MCF 10A (cell line): Measurements from ENCODE around the gene KCNJ5. TPM values are rescaled to one million over a fixed set of nuclear protein-coding genes. Genes with fewer than 3 reads are reported as not detected.

Experiments used
- BruUV-seq: library from RNA; stranded (reverse); fragments of 400-500 nt; replicated peaks from 2 replicates; lab custom pipeline; 2021; lab: Mats Ljungman, UMichigan
- CTCF ChIA-PET: fragments of 300-600 bp; sonication (Branson Sonifier 250); formaldehyde crosslinking; extraction: SDS; loops from one replicate; lab custom pipeline; 2021; ENCODE audit warnings: antibody characterized with exemption, inconsistent platforms; lab: Yijun Ruan, JAX
- POLR2A ChIA-PET: fragments of 300-600, 350-650 bp; sonication (Branson Sonifier 250); formaldehyde crosslinking; extraction: SDS; loops from one replicate; lab custom pipeline; 2020; ENCODE audit warnings: antibody characterized with exemption, inconsistent platforms; lab: Yijun Ruan, JAX
- DNase-seq: peaks from one replicate; pipeline ENCODE4 v3.0.0-alpha.2; 2018; ENCODE audit not compliant: unreplicated experiment
- H3K27ac Mint-ChIP-seq: one replicate; pipeline ENCODE4 v1.8.0; 2022; ENCODE audit warnings: mild to moderate bottlenecking, low read depth, mixed read lengths; ENCODE audit not compliant: unreplicated experiment
- H3K27me3 Mint-ChIP-seq: one replicate; pipeline ENCODE4 v1.8.0; 2022; ENCODE audit warnings: mixed read lengths; ENCODE audit not compliant: insufficient read depth, unreplicated experiment
- H3K36me3 Mint-ChIP-seq: one replicate; pipeline ENCODE4 v1.8.0; 2022; ENCODE audit warnings: mild to moderate bottlenecking, moderate library complexity, mixed read lengths; ENCODE audit not compliant: insufficient read depth, unreplicated experiment
- H3K4me1 Mint-ChIP-seq: one replicate; pipeline ENCODE4 v1.8.0; 2022; ENCODE audit warnings: mixed read lengths; ENCODE audit not compliant: insufficient read depth, unreplicated experiment
- H3K4me3 Mint-ChIP-seq: one replicate; pipeline ENCODE4 v1.8.0; 2022; ENCODE audit warnings: mild to moderate bottlenecking, moderate library complexity, mixed read lengths; ENCODE audit not compliant: unreplicated experiment
- H3K9me3 Mint-ChIP-seq: one replicate; pipeline ENCODE4 v1.8.0; 2022; ENCODE audit warnings: mixed read lengths; ENCODE audit not compliant: unreplicated experiment
- CTCF ChIP-seq: fragments of 200-600 bp; IDR thresholded peaks from one replicate; pipeline ENCODE4 v1.8.0; 2022; ENCODE audit warnings: antibody characterized with exemption, mild to moderate bottlenecking; ENCODE audit not compliant: unreplicated experiment
- intact Hi-C: fragments of 100-400 bp; cut with micrococcal nuclease; formaldehyde crosslinking; loops from 2 replicates; pipeline ENCODE4 v1.14.1; 2022
- total RNA-seq: library from RNA; stranded (reverse); gene quantifications from 2 replicates; pipeline ENCODE4 v1.2.3, GENCODE V29; 2022

KCNJ5 gene
- total RNA-seq, 1 experiment from 2014 or later: not detected

- Mint-ChIP-seq H3K27me3 (no peaks in the 10 kb centered on the region), H3K36me3 (no peaks in the 10 kb centered on the region), H3K27ac (no peak overlapping the region), H3K4me1 (peaks cover 15% of the 10 kb centered on the region), H3K4me3 (no peak overlapping the region), H3K9me3 (no peaks in the 10 kb centered on the region)
- BruUV-seq: no TSS peak
- POLR2A ChIA-PET: interaction anchor here (0.6 to 1.3 kb wide), 6 partner anchors 14 to 388 kb away, joined by 4 to 9 read pairs (median 4); no protein-coding TSS in a partner anchor
- TF ChIP-seq CTCF: no peak
- intact Hi-C loops: loop anchor here (10.0 kb wide), 2 partner anchors 475 to 865 kb away; no protein-coding TSS in a partner anchor
- no peak for DNase-seq
- CTCF ChIA-PET: interaction anchor here (1.0 to 13.1 kb wide), 5 partner anchors 10 to 61 kb away, joined by 3 to 598 read pairs (median 5); partner anchors contain the start of gene TP53AIP1
These were observed 1.4 kb upstream of the KCNJ5 start for GRCh38 chr11:128889657-128890213.

GRCh38 chr11:128890216-128890542 lies 977 bp upstream of the KCNJ5 start:
- ChIA-PET CTCF (interaction anchor here (0.6 to 13.1 kb wide), 5 partner anchors 13 to 1047 kb away, joined by 3 to 598 read pairs (median 5); partner anchors contain the start of gene TP53AIP1), POLR2A (interaction anchor here (1.0 to 1.3 kb wide), 5 partner anchors 13 to 74 kb away, joined by 4 to 9 read pairs (median 4); no protein-coding TSS in a partner anchor)
- no peaks in the 10 kb centered on the region for H3K36me3 Mint-ChIP-seq

GRCh38 chr11:128891913-128892398 lies 800 bp downstream of the KCNJ5 start:
- Mint-ChIP-seq H3K27me3 (no peaks in the 10 kb centered on the region), H3K36me3 (no peaks in the 10 kb centered on the region), H3K27ac (no peak overlapping the region), H3K9me3 (no peaks in the 10 kb centered on the region), H3K4me1 (peaks cover 10% of the 10 kb centered on the region), H3K4me3 (no peak overlapping the region)
- TF ChIP-seq CTCF: no peak
- POLR2A ChIA-PET: interaction anchor here (0.6 to 2.6 kb wide), 4 partner anchors 12 to 55 kb away, joined by 3 to 9 read pairs (median 5); no protein-coding TSS in a partner anchor
- CTCF ChIA-PET: interaction anchor here (0.5 to 13.1 kb wide), 6 partner anchors 7 to 440 kb away, joined by 3 to 598 read pairs (median 6); partner anchors contain the start of gene TP53AIP1
- intact Hi-C loops: no loop called here
- DNase-seq: no peak
- BruUV-seq: no TSS peak

More at GRCh38 chr11:128890216-128890542, 977 bp upstream of the KCNJ5 start:
- H3K27me3 Mint-ChIP-seq: no peaks in the 10 kb centered on the region
- no peak overlapping the region for H3K27ac Mint-ChIP-seq
- DNase-seq: no peak
- peak overlapping the region; percentile 57 for H3K4me3 Mint-ChIP-seq
- intact Hi-C loops: no loop called here
- no peaks in the 10 kb centered on the region for H3K9me3 Mint-ChIP-seq
- peaks cover 15% of the 10 kb centered on the region for H3K4me1 Mint-ChIP-seq
- TF ChIP-seq CTCF: no peak
- no TSS peak for BruUV-seq

GRCh38 chr11:128892866-128893565 lies 1.9 kb downstream of the KCNJ5 start:
- intact Hi-C loops: no loop called here
- Mint-ChIP-seq H3K4me3 (no peak overlapping the region), H3K36me3 (no peaks in the 10 kb centered on the region), H3K27me3 (no peaks in the 10 kb centered on the region), H3K4me1 (peaks cover 13% of the 10 kb centered on the region), H3K9me3 (no peaks in the 10 kb centered on the region), H3K27ac (no peak overlapping the region)
- POLR2A ChIA-PET: interaction anchor here (1.7 to 2.6 kb wide), 2 partner anchors 11 to 15 kb away, joined by 7 to 9 read pairs; no protein-coding TSS in a partner anchor
- no peak for TF ChIP-seq CTCF
- peak; percentile 49 for DNase-seq
- CTCF ChIA-PET: interaction anchor here (0.7 to 13.1 kb wide), 6 partner anchors 8 to 439 kb away, joined by 3 to 598 read pairs (median 8); partner anchors contain the start of gene TP53AIP1
- no TSS peak for BruUV-seq
